Breast epithelium (tissue), 3 donors: ENCODE measurements around the gene RTTN.

Source experiments
- POLR2A ChIP-seq: fragments of 450-650 bp; IDR thresholded peaks from one replicate; pipeline ENCODE4 v1.6.1; 2016; ENCODE audit warnings: antibody characterized with exemption, mild to moderate bottlenecking, moderate library complexity
- POLR2AphosphoS5 ChIP-seq, 3 donors: sonication (generic); formaldehyde crosslinking; IDR thresholded peaks; one replicate each; pipeline ENCODE4 v1.6.1; 2017; ENCODE audit warnings: antibody characterized with exemption in 3 of 3
- TF ChIP-seq, protein P1 (sequence below), 3 donors: fragments of 450-650 bp; IDR thresholded peaks; one replicate each; pipeline ENCODE4 v1.5.1; 2016 to 2017; ENCODE audit warnings: antibody characterized with exemption in 3 of 3, mild to moderate bottlenecking in 3 of 3, moderate library complexity in 3 of 3

- TF ChIP-seq, protein P1, sequence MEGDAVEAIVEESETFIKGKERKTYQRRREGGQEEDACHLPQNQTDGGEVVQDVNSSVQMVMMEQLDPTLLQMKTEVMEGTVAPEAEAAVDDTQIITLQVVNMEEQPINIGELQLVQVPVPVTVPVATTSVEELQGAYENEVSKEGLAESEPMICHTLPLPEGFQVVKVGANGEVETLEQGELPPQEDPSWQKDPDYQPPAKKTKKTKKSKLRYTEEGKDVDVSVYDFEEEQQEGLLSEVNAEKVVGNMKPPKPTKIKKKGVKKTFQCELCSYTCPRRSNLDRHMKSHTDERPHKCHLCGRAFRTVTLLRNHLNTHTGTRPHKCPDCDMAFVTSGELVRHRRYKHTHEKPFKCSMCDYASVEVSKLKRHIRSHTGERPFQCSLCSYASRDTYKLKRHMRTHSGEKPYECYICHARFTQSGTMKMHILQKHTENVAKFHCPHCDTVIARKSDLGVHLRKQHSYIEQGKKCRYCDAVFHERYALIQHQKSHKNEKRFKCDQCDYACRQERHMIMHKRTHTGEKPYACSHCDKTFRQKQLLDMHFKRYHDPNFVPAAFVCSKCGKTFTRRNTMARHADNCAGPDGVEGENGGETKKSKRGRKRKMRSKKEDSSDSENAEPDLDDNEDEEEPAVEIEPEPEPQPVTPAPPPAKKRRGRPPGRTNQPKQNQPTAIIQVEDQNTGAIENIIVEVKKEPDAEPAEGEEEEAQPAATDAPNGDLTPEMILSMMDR (IDR thresholded peaks at IDR 0.05) = no peak
- no peak for TF ChIP-seq POLR2A
- no peak for TF ChIP-seq POLR2AphosphoS5 (IDR thresholded peaks at IDR 0.05)
Measured at GRCh38 chr18:70074116-70074515, 131.4 kb downstream of the RTTN start.
